Lower leg skin (tissue), 3 donors: Measurements from ENCODE around the gene KASH5.

ENCODE experiments used
- CTCF ChIP-seq, 3 donors: fragments of 450-650 bp; IDR thresholded peaks; one replicate each; pipeline ENCODE4 v1.5.1; 2016; ENCODE audit warnings: antibody characterized with exemption in 3 of 3, mild to moderate bottlenecking in 3 of 3, moderate library complexity in 2 of 3
- POLR2A ChIP-seq, 2 donors: fragments of 450-650 bp; IDR thresholded peaks; one replicate each; pipeline ENCODE4 v1.6.1; 2016 to 2017; ENCODE audit warnings: antibody characterized with exemption in 2 of 2, mild to moderate bottlenecking in 1 of 2, moderate library complexity in 1 of 2

- TF ChIP-seq CTCF (IDR thresholded peaks at IDR 0.05) (no peak), POLR2A (IDR thresholded peaks at IDR 0.05) (no peak)
Measured at GRCh38 chr19:49433240-49433901, 45.3 kb downstream of the KASH5 start.
